Measurements from ENCODE around the gene ATP5PO. TPM values are rescaled to one million over a fixed set of nuclear protein-coding genes. Genes with fewer than 3 reads are reported as not detected.

ATP5PO gene
- total RNA-seq, 4 donors from 2014 or later, result 261 to 560 (median 356) TPM

DNA sequence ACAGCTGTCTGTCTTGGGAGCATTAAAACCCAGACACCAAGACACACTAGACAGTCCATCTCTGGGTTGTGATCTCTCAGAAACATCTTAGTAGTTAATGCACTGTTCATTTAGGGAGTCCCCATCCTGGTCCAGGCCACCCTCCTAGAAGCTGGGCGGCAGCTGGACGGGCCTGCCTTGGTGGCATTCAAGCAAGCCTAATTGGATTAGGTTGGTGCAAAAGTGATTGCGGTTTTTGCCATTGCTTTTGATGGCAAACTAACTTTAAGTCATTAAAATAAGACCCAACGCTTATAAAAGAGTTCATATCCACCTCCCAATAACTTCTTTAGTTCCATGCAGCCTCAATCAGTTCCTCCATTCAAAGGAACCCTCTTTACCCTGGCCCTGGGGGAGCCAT, 21.7 kb downstream of the ATP5PO start:
- H3K36me3 ChIP-seq, result no peaks in the 10 kb centered on the region
- no peaks in the 10 kb centered on the region for H3K9me3 ChIP-seq
- in situ Hi-C loops (cut with MboI; ENCODE audit: low sequenced_read_pairs in 4 of 4), result loop anchor here in 2 of 4 donors (10.0 to 25.0 kb wide), 2 partner anchors 232 to 249 kb away; partner anchors contain the start of genes CRYZL1 (in 1 of the 2) and ITSN1 (in 1 of the 2)
- H3K27me3 ChIP-seq, result no peaks in the 10 kb centered on the region
- TF ChIP-seq POLR2A (IDR thresholded peaks at IDR 0.05), result no peak
- TF ChIP-seq CTCF (IDR thresholded peaks at IDR 0.05 in 4 of 5, conservative IDR thresholded peaks at IDR 0.05 in 1 of 5), result no peak
- no peak overlapping the region for H3K4me3 ChIP-seq
- no peak for DNase-seq
- H3K27ac ChIP-seq, result no peak overlapping the region
- peaks cover 5 to 9% of the 10 kb centered on the region in 2 donors for H3K4me1 ChIP-seq
- intact Hi-C loops (cut with DNase I; ENCODE audit: low total_unique reads), result no loop called here
- ATAC-seq, result no peak

DNA sequence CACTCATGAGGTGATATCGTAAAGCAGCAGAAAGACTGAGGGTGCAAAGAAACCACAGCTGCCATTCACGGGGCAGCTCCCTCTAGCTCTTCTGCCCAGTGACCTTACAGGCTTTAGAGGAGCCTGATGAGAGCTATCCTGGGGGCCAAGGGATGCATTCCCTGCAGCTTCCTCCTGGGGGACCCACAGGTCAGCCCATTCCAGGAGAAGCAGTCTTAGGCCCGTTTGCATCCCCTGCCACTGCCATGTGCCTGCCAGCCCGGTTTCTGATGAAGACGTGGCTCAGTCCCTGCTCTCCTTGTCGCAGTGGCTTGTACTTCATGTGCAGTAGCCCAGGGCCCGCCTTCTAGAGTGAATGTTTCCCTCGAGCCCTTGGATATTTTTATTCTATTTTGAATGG, 22.8 kb downstream of the ATP5PO start:
- in situ Hi-C loops (cut with MboI; ENCODE audit: low sequenced_read_pairs in 4 of 4), result loop anchor here in 2 of 4 donors (10.0 to 25.0 kb wide), 2 partner anchors 231 to 248 kb away; partner anchors contain the start of genes CRYZL1 (in 1 of the 2) and ITSN1 (in 1 of the 2)
- ATAC-seq, result no peak
- peaks cover 5 to 9% of the 10 kb centered on the region in 2 donors for H3K4me1 ChIP-seq
- H3K9me3 ChIP-seq, result no peaks in the 10 kb centered on the region
- intact Hi-C loops (cut with DNase I; ENCODE audit: low total_unique reads), result no loop called here
- no peak overlapping the region for H3K4me3 ChIP-seq
- no peaks in the 10 kb centered on the region for H3K36me3 ChIP-seq
- H3K27me3 ChIP-seq, result no peaks in the 10 kb centered on the region
- H3K27ac ChIP-seq, result no peak overlapping the region
- DNase-seq, result no peak
- no peak for TF ChIP-seq CTCF (IDR thresholded peaks at IDR 0.05 in 4 of 5, conservative IDR thresholded peaks at IDR 0.05 in 1 of 5)
- no peak for TF ChIP-seq POLR2A (IDR thresholded peaks at IDR 0.05)

GRCh38 chr21:33890187-33890586, 25.4 kb downstream of the ATP5PO start:
- H3K9me3 ChIP-seq, result no peaks in the 10 kb centered on the region
- in situ Hi-C loops (cut with MboI; ENCODE audit: low sequenced_read_pairs in 4 of 4), result loop anchor here in 2 of 4 donors (10.0 to 25.0 kb wide), 2 partner anchors 228 to 245 kb away; partner anchors contain the start of genes CRYZL1 (in 1 of the 2) and ITSN1 (in 1 of the 2)
- TF ChIP-seq POLR2A (IDR thresholded peaks at IDR 0.05) (no peak), CTCF (IDR thresholded peaks at IDR 0.05 in 4 of 5, conservative IDR thresholded peaks at IDR 0.05 in 1 of 5) (no peak)

GRCh38 chr21:33886321-33886720, 29.3 kb downstream of the ATP5PO start:
- Histone ChIP-seq H3K36me3 (no peaks in the 10 kb centered on the region), H3K4me3 (no peak overlapping the region), H3K4me1 (no peaks in the 10 kb centered on the region), H3K9me3 (no peaks in the 10 kb centered on the region), H3K27ac (no peak overlapping the region), H3K27me3 (no peaks in the 10 kb centered on the region)
- intact Hi-C loops (cut with DNase I; ENCODE audit: low total_unique reads), result no loop called here
- no peak for ATAC-seq
- no peak for TF ChIP-seq POLR2A (IDR thresholded peaks at IDR 0.05)
- in situ Hi-C loops (cut with MboI; ENCODE audit: low sequenced_read_pairs in 4 of 4), result loop anchor here in 1 of 4 donors (25.0 kb wide), 1 partner anchor 224 kb away; no protein-coding TSS in a partner anchor
- DNase-seq, result no peak

More at GRCh38 chr21:33890187-33890586, 25.4 kb downstream of the ATP5PO start:
- Histone ChIP-seq H3K4me3 (no peak overlapping the region), H3K4me1 (peaks cover 5 to 9% of the 10 kb centered on the region in 2 donors), H3K27me3 (no peaks in the 10 kb centered on the region), H3K27ac (no peak overlapping the region), H3K36me3 (no peaks in the 10 kb centered on the region)
- ATAC-seq (no peak), DNase-seq (no peak)
- intact Hi-C loops (cut with DNase I; ENCODE audit: low total_unique reads), result no loop called here

DNA sequence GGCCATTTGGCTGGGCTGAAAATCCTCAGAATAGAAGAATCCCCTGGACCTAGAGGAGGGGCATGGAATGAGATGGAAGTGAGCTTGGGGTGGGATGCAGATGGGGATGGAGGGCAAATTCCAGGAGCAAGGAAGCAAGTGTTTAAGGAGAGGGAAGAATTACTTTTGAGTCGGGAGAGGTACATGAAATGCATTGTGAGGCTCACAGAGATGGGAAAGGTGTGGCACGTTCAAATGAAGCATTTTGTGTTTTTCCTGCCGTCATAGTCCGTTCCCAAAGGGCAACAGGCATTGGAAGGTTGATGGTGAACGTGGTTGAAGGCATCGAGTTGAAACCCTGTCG, 30.5 kb downstream of the ATP5PO start:
- Histone ChIP-seq H3K27me3 (no peaks in the 10 kb centered on the region), H3K9me3 (no peaks in the 10 kb centered on the region), H3K27ac (no peak overlapping the region), H3K4me1 (no peaks in the 10 kb centered on the region), H3K36me3 (no peaks in the 10 kb centered on the region), H3K4me3 (no peak overlapping the region)
- intact Hi-C loops (cut with DNase I; ENCODE audit: low total_unique reads), result no loop called here
- TF ChIP-seq POLR2A (IDR thresholded peaks at IDR 0.05), result no peak
- no peak for TF ChIP-seq CTCF (IDR thresholded peaks at IDR 0.05 in 4 of 5, conservative IDR thresholded peaks at IDR 0.05 in 1 of 5)
- DNase-seq (no peak), ATAC-seq (no peak)
- in situ Hi-C loops (cut with MboI; ENCODE audit: low sequenced_read_pairs in 4 of 4), result loop anchor here in 1 of 4 donors (25.0 kb wide), 1 partner anchor 223 kb away; no protein-coding TSS in a partner anchor

All from gastrocnemius medialis (tissue), 4 donors.